Lower lobe of right lung (tissue), 2 donors: Measurements from ENCODE around the gene CAMSAP1. TPM values are rescaled to one million over a fixed set of nuclear protein-coding genes. Genes with fewer than 3 reads are reported as not detected.

Experiments
- ATAC-seq, 2 donors: fragments of 200-7000 bp; cut with Tn5 transposase; one replicate each; pipeline ENCODE4 v1.9.1; 2020 to 2022; ENCODE audit warnings: mild to moderate bottlenecking in 2 of 2, moderate library complexity in 2 of 2
- DNase-seq: peaks from one replicate; pipeline ENCODE4 v3.0.0-alpha.2; 2020
- H3K27ac ChIP-seq: fragments of 200-600 bp; one replicate; pipeline ENCODE4 v1.8.0; 2022
- H3K27me3 ChIP-seq: fragments of 200-600 bp; one replicate; pipeline ENCODE4 v1.8.0; 2022; ENCODE audit warnings: low read depth
- H3K36me3 ChIP-seq: fragments of 200-600 bp; one replicate; pipeline ENCODE4 v1.8.0; 2022; ENCODE audit warnings: mild to moderate bottlenecking
- H3K4me1 ChIP-seq: fragments of 200-600 bp; one replicate; pipeline ENCODE4 v1.8.0; 2022
- H3K4me3 ChIP-seq: fragments of 200-600 bp; one replicate; pipeline ENCODE4 v1.8.0; 2022; ENCODE audit warnings: mild to moderate bottlenecking
- H3K9me3 ChIP-seq: fragments of 200-600 bp; one replicate; pipeline ENCODE4 v1.8.0; 2022
- CTCF ChIP-seq: fragments of 200-600 bp; IDR thresholded peaks from one replicate; pipeline ENCODE4 v1.8.0; 2022; ENCODE audit warnings: antibody characterized with exemption, mild to moderate bottlenecking
- intact Hi-C: fragments of 100-400 bp; cut with DNase I; formaldehyde crosslinking; loops from one replicate; pipeline ENCODE4 v1.11.0; 2022
- total RNA-seq: library from RNA; stranded (reverse); fragmentation: NEBNext Ultra II Directional; extraction: Animal tissue kit (Norgen Biotek cat#: 25700); gene quantifications from one replicate; pipeline ENCODE4 v1.2.1, GENCODE V29; 2021
- donor health status: DM: no; HTN: yes; CAD: no; lungs with severe emphysema.

Gene CAMSAP1
- total RNA-seq, 1 donor from 2014 or later: 34.4 TPM

GRCh38 chr9:135901031-135901758 is 6.2 kb downstream of the CAMSAP1 start:
- DNase-seq: no peak
- intact Hi-C loops: no loop called here
- no peaks in the 10 kb centered on the region for H3K27me3 ChIP-seq
- H3K9me3 ChIP-seq: no peaks in the 10 kb centered on the region
- H3K36me3 ChIP-seq: no peaks in the 10 kb centered on the region
- no peak overlapping the region for H3K27ac ChIP-seq
- TF ChIP-seq CTCF: no peak
- no peak for ATAC-seq
- peaks cover 31% of the 10 kb centered on the region for H3K4me1 ChIP-seq
- H3K4me3 ChIP-seq: no peak overlapping the region

- H3K4me1 ChIP-seq: peaks cover 9% of the 10 kb centered on the region
- no peaks in the 10 kb centered on the region for H3K9me3 ChIP-seq
- H3K27me3 ChIP-seq: no peaks in the 10 kb centered on the region
- no peak for TF ChIP-seq CTCF
- H3K4me3 ChIP-seq: no peak overlapping the region
- no peaks in the 10 kb centered on the region for H3K36me3 ChIP-seq
- ATAC-seq (no peak), DNase-seq (no peak)
- intact Hi-C loops: no loop called here
- H3K27ac ChIP-seq: no peak overlapping the region
These were observed 8.5 kb downstream of the CAMSAP1 start for GRCh38 chr9:135898634-135899407.

GRCh38 chr9:135896626-135897025 is 10.7 kb downstream of the CAMSAP1 start:
- DNase-seq (no peak), ATAC-seq (no peak)
- H3K36me3 ChIP-seq: no peaks in the 10 kb centered on the region
- no peaks in the 10 kb centered on the region for H3K9me3 ChIP-seq
- H3K4me3 ChIP-seq: no peak overlapping the region
- H3K27me3 ChIP-seq: no peaks in the 10 kb centered on the region
- H3K4me1 ChIP-seq: no peaks in the 10 kb centered on the region
- intact Hi-C loops: no loop called here
- no peak for TF ChIP-seq CTCF
- H3K27ac ChIP-seq: no peak overlapping the region

- TF ChIP-seq CTCF: no peak
- no peak overlapping the region for H3K4me3 ChIP-seq
These were observed 11.1 kb downstream of the CAMSAP1 start for GRCh38 chr9:135896205-135896604.

GRCh38 chr9:135895202-135895848 is 12.0 kb downstream of the CAMSAP1 start:
- Histone ChIP-seq H3K36me3 (no peaks in the 10 kb centered on the region), H3K27ac (no peak overlapping the region), H3K9me3 (no peaks in the 10 kb centered on the region), H3K4me1 (peaks cover 10% of the 10 kb centered on the region), H3K27me3 (no peaks in the 10 kb centered on the region), H3K4me3 (no peak overlapping the region)
- DNase-seq (no peak), ATAC-seq (no peak)
- intact Hi-C loops: no loop called here
- no peak for TF ChIP-seq CTCF

More at GRCh38 chr9:135896205-135896604, 11.1 kb downstream of the CAMSAP1 start:
- H3K4me1 ChIP-seq: peaks cover 1% of the 10 kb centered on the region
- H3K27me3 ChIP-seq: no peaks in the 10 kb centered on the region
- intact Hi-C loops: no loop called here
- no peaks in the 10 kb centered on the region for H3K9me3 ChIP-seq
- no peak for ATAC-seq
- no peak for DNase-seq
- H3K27ac ChIP-seq: no peak overlapping the region
- no peaks in the 10 kb centered on the region for H3K36me3 ChIP-seq
